SK-N-MC (cell line): ENCODE measurements around the gene NRBF2.
A peak's percentile ranks its signal among the peaks of the same experiment; 100 is the strongest.

Experiments
- DNase-seq: peaks from one replicate; pipeline ENCODE4 v3.0.0-alpha.2; 2011; ENCODE audit warnings: low read depth, low spot score
- H3K27ac ChIP-seq: fragments of 200-600 bp; sonication (generic); 2 replicates; pipeline ENCODE4 v1.5.1; 2016; ENCODE audit warnings: mixed run types
- H3K36me3 ChIP-seq: fragments of 200-600 bp; sonication (generic); 2 replicates; pipeline ENCODE4 v1.6.1; 2017; ENCODE audit warnings: antibody characterized with exemption, low read length, mixed read lengths; ENCODE audit not compliant: insufficient read depth
- H3K4me3 ChIP-seq: fragments of 200-600 bp; sonication (generic); 2 replicates; pipeline ENCODE4 v1.5.1; 2016
- H3K9ac ChIP-seq: fragments of 200-600 bp; sonication (generic); 2 replicates; pipeline ENCODE4 v1.8.0; 2017; ENCODE audit warnings: mixed run types, mixed read lengths; ENCODE audit not compliant: insufficient read length
- H3K9me3 ChIP-seq: fragments of 200-600 bp; sonication (generic); 2 replicates; pipeline ENCODE4 v1.6.1; 2017; ENCODE audit warnings: low read depth, mild to moderate bottlenecking, antibody characterized with exemption, low read length, moderate library complexity, mixed read lengths
- EZH2 ChIP-seq: fragments of 200-600 bp; sonication (generic); IDR thresholded peaks from one replicate; pipeline ENCODE4 v1.6.1; 2017; ENCODE audit warnings: antibody characterized with exemption
- FOXP2 ChIP-seq: optimal IDR thresholded peaks from 2 replicates; pipeline ENCODE3; 2011; ENCODE audit warnings: mild to moderate bottlenecking, moderate library complexity; ENCODE audit not compliant: insufficient read depth; ENCODE audit errors: extremely low read length, control extremely low read depth
- POLR2AphosphoS5 ChIP-seq: IDR thresholded peaks from 2 replicates; pipeline ENCODE4 v1.6.1; 2012; ENCODE audit warnings: mild to moderate bottlenecking, low read depth, low read length, borderline replicate concordance

The NRBF2 gene

GRCh38 chr10:63201118-63201517, 68.0 kb downstream of the NRBF2 start:
- no peak overlapping the region for H3K9ac ChIP-seq
- peak overlapping the region; percentile 68; the same call in 1 of the 2 replicates for H3K27ac ChIP-seq
- DNase-seq: no peak
- H3K4me3 ChIP-seq: peak overlapping the region; percentile 45
- H3K36me3 ChIP-seq: peaks cover 6% of the 10 kb centered on the region; the same call in 1 of the 2 replicates
- H3K9me3 ChIP-seq: no peaks in the 10 kb centered on the region
- TF ChIP-seq POLR2AphosphoS5: no peak
- TF ChIP-seq FOXP2: no peak
- no peak for TF ChIP-seq EZH2
